BJ (cell line): ENCODE results near the gene HOOK2. TPM values are rescaled to one million over a fixed set of nuclear protein-coding genes. Genes with fewer than 3 reads are reported as not detected.

Experiments used
- CTCF ChIA-PET: fragments of 350-600 bp; formaldehyde crosslinking; extraction: SDS; loops from one replicate; lab custom pipeline; 2021; ENCODE audit warnings: antibody characterized with exemption, inconsistent platforms; lab: Yijun Ruan, JAX
- POLR2A ChIA-PET: fragments of 300-600 bp; sonication (Branson Sonifier 250); formaldehyde crosslinking; extraction: SDS; loops from one replicate; lab custom pipeline; 2021; ENCODE audit warnings: antibody characterized with exemption; lab: Charles Lee
- DNase-seq: peaks from one replicate; pipeline ENCODE4 v3.0.0-alpha.2; 2011; ENCODE audit warnings: low read depth
- H3K27me3 ChIP-seq: 2 replicates; pipeline ENCODE4 v1.6.0; 2011; ENCODE audit warnings: low read length; ENCODE audit not compliant: control insufficient read depth, insufficient read depth
- H3K36me3 ChIP-seq: 2 replicates; pipeline ENCODE4 v1.5.1; 2011; ENCODE audit warnings: low read length; ENCODE audit not compliant: control insufficient read depth, insufficient read depth
- H3K4me3 ChIP-seq: 2 replicates; pipeline ENCODE4 v1.5.1; 2011; ENCODE audit warnings: low read depth, mild to moderate bottlenecking, control low read depth, low read length
- polyA plus RNA-seq: library from polyadenylated mRNA; depleted of rRNA; stranded (reverse); fragments of >200 nt; gene quantifications from 2 replicates; pipeline ENCODE4 v1.2.3, GENCODE V29; 2011
- TF ChIP-seq, protein P1 (sequence below): IDR thresholded peaks from 2 replicates; pipeline ENCODE4 v1.5.1; 2011; ENCODE audit warnings: low read depth, mild to moderate bottlenecking, control low read depth, inconsistent platforms, low read length, moderate library complexity; ENCODE audit not compliant: insufficient read depth

The HOOK2 gene
- polyA plus RNA-seq, 1 experiment: 10.4 TPM

GRCh38 chr19:12751635-12752034, 23.7 kb downstream of the HOOK2 start, which contains the start of gene BEST2:
Gene BEST2, plus strand, starts transcription at chr19:12751791. Its CDS starts 802 bp downstream, at chr19:12752593.
- no peak for DNase-seq
- peaks cover 9% of the 10 kb centered on the region for H3K36me3 ChIP-seq
- TF ChIP-seq, protein P1, sequence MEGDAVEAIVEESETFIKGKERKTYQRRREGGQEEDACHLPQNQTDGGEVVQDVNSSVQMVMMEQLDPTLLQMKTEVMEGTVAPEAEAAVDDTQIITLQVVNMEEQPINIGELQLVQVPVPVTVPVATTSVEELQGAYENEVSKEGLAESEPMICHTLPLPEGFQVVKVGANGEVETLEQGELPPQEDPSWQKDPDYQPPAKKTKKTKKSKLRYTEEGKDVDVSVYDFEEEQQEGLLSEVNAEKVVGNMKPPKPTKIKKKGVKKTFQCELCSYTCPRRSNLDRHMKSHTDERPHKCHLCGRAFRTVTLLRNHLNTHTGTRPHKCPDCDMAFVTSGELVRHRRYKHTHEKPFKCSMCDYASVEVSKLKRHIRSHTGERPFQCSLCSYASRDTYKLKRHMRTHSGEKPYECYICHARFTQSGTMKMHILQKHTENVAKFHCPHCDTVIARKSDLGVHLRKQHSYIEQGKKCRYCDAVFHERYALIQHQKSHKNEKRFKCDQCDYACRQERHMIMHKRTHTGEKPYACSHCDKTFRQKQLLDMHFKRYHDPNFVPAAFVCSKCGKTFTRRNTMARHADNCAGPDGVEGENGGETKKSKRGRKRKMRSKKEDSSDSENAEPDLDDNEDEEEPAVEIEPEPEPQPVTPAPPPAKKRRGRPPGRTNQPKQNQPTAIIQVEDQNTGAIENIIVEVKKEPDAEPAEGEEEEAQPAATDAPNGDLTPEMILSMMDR: no peak
- ChIA-PET POLR2A (no interaction called here), CTCF (interaction anchor here (0.7 to 7.6 kb wide), 2 partner anchors 9 to 15 kb away, joined by 3 to 62 read pairs; no protein-coding TSS in a partner anchor)
- no peak within 1 kb of the TSS for H3K4me3 ChIP-seq
- peaks cover 7% of the 10 kb centered on the region for H3K27me3 ChIP-seq

GRCh38 chr19:12750851-12751250, 24.5 kb downstream of the HOOK2 start:
- ChIA-PET POLR2A (no interaction called here), CTCF (interaction anchor here (2.1 to 7.6 kb wide), 2 partner anchors 10 to 15 kb away, joined by 14 to 62 read pairs; no protein-coding TSS in a partner anchor)
- TF ChIP-seq, protein P1: no peak
- H3K27me3 ChIP-seq: peaks cover 7% of the 10 kb centered on the region
- H3K36me3 ChIP-seq: peaks cover 9% of the 10 kb centered on the region
- DNase-seq: no peak
- no peak overlapping the region for H3K4me3 ChIP-seq

- Histone ChIP-seq H3K27me3 (peaks cover 7% of the 10 kb centered on the region), H3K4me3 (no peak overlapping the region), H3K36me3 (peaks cover 11% of the 10 kb centered on the region)
- DNase-seq: no peak
- POLR2A ChIA-PET: interaction anchor here (0.5 kb wide), 1 partner anchor 72 kb away, joined by 4 read pairs; no protein-coding TSS in a partner anchor
- TF ChIP-seq, protein P1: no peak
- CTCF ChIA-PET: interaction anchor here (0.8 to 4.7 kb wide), 3 partner anchors 6 to 92 kb away, joined by 3 to 33 read pairs (median 14); no protein-coding TSS in a partner anchor
These were observed 25.3 kb downstream of the HOOK2 start for GRCh38 chr19:12749938-12750521.

- TF ChIP-seq, protein P1: no peak
- DNase-seq: no peak
- H3K27me3 ChIP-seq: peaks cover 4% of the 10 kb centered on the region
- ChIA-PET POLR2A (no interaction called here), CTCF (interaction anchor here (1.1 to 4.7 kb wide), 2 partner anchors 8 to 100 kb away, joined by 4 to 33 read pairs; no protein-coding TSS in a partner anchor)
- H3K4me3 ChIP-seq: no peak overlapping the region
- peaks cover 13% of the 10 kb centered on the region for H3K36me3 ChIP-seq
These were observed 26.9 kb downstream of the HOOK2 start for GRCh38 chr19:12748489-12748888.

GRCh38 chr19:12745166-12745897, 30.0 kb downstream of the HOOK2 start:
- DNase-seq: no peak
- ChIA-PET CTCF (interaction anchor here (1.3 to 4.7 kb wide), 4 partner anchors 11 to 103 kb away, joined by 6 to 33 read pairs (median 14); no protein-coding TSS in a partner anchor), POLR2A (no interaction called here)
- H3K27me3 ChIP-seq: no peaks in the 10 kb centered on the region
- H3K36me3 ChIP-seq: peaks cover 13% of the 10 kb centered on the region
- H3K4me3 ChIP-seq: no peak overlapping the region
- TF ChIP-seq, protein P1: no peak
